CD14-positive monocyte (primary cell): Measurements from ENCODE around the gene BCORL1. TPM values are rescaled to one million over a fixed set of nuclear protein-coding genes. Genes with fewer than 3 reads are reported as not detected.

ENCODE experiments used
- DNase-seq, 3 donors: peaks; one replicate each; pipeline ENCODE4 v3.0.0-alpha.2; 2011 to 2022
- H2AFZ ChIP-seq: 2 replicates; pipeline ENCODE4 v1.6.0; 2012; ENCODE audit warnings: mild to moderate bottlenecking, low read depth, low read length, inconsistent platforms; ENCODE audit not compliant: insufficient read depth, poor library complexity, severe bottlenecking
- H3K27ac ChIP-seq, 2 donors: 1 replicate in 1 of 2; 2 replicates in 1 of 2; pipeline ENCODE4 v1.5.1; 2012 to 2013; ENCODE audit warnings: low read length in 2 of 2, control low read depth in 1 of 2, inconsistent platforms in 1 of 2, low read depth in 1 of 2, mild to moderate bottlenecking in 1 of 2
- H3K27me3 ChIP-seq, 2 donors: one replicate each; pipeline versions ENCODE4 v1.6.0 to v1.6.1; 2011 to 2013; ENCODE audit warnings: low read length in 2 of 2; ENCODE audit not compliant: control insufficient read depth in 2 of 2, insufficient read depth in 2 of 2
- H3K36me3 ChIP-seq, 2 donors: replicated peaks in 1 of 2; 1 replicate in 1 of 2; 2 replicates in 1 of 2; pipeline versions ENCODE4 v1.5.1 to v1.6.1; 2012 to 2013; ENCODE audit warnings: low read length in 2 of 2, control low read depth in 1 of 2, inconsistent platforms in 1 of 2, mild to moderate bottlenecking in 1 of 2; ENCODE audit not compliant: insufficient read depth in 2 of 2, control insufficient read depth in 1 of 2
- H3K4me1 ChIP-seq, 2 donors: 1 replicate in 1 of 2; 2 replicates in 1 of 2; pipeline versions ENCODE4 v1.5.1 to v1.6.1; 2012 to 2013; ENCODE audit warnings: low read length in 2 of 2, control low read depth in 1 of 2, inconsistent platforms in 1 of 2, mild to moderate bottlenecking in 1 of 2, moderate library complexity in 1 of 2; ENCODE audit not compliant: insufficient read depth in 2 of 2, control insufficient read depth in 1 of 2
- H3K4me2 ChIP-seq: replicated peaks from 2 replicates; pipeline ENCODE3; 2012; ENCODE audit warnings: low read length, moderate library complexity, mild to moderate bottlenecking; ENCODE audit not compliant: poor library complexity, severe bottlenecking; ENCODE audit errors: extremely low read depth
- H3K4me3 ChIP-seq, 3 experiments: fragments of 200-600 bp in 1 of 3; sonication (generic) in 1 of 3; replicated peaks in 1 of 3; 1 replicate in 2 of 3; 2 replicates in 1 of 3; pipeline ENCODE4 v1.5.1; 2011 to 2013; ENCODE audit warnings: low read length in 3 of 3, mild to moderate bottlenecking in 3 of 3, control low read depth in 2 of 3, low read depth in 2 of 3, inconsistent platforms in 1 of 3, moderate library complexity in 1 of 3
- H3K79me2 ChIP-seq: 2 replicates; pipeline ENCODE4 v1.6.0; 2012; ENCODE audit warnings: mild to moderate bottlenecking, control low read depth, inconsistent platforms, low read length, moderate library complexity; ENCODE audit not compliant: insufficient read depth
- H3K9ac ChIP-seq: 2 replicates; pipeline ENCODE4 v1.6.0; 2017; ENCODE audit warnings: low read length, mild to moderate bottlenecking; ENCODE audit not compliant: insufficient read depth, poor library complexity, severe bottlenecking
- H3K9me3 ChIP-seq, 2 donors: replicated peaks in 1 of 2; 1 replicate in 1 of 2; 2 replicates in 1 of 2; pipeline versions ENCODE4 v1.5.1 to v1.6.1; 2012 to 2013; ENCODE audit warnings: low read length in 2 of 2, control low read depth in 1 of 2; ENCODE audit not compliant: control insufficient read depth in 1 of 2, insufficient read depth in 1 of 2
- H4K20me1 ChIP-seq: 2 replicates; pipeline ENCODE4 v1.6.0; 2012; ENCODE audit warnings: mild to moderate bottlenecking, low read length, control low read depth, moderate library complexity; ENCODE audit not compliant: insufficient read depth
- H3K27ac Mint-ChIP-seq, 7 donors: one replicate each; pipeline ENCODE4 v1.8.0; 2020; ENCODE audit warnings: mild to moderate bottlenecking in 7 of 7, mixed read lengths in 7 of 7, moderate library complexity in 6 of 7, inconsistent platforms in 2 of 7
- H3K27me3 Mint-ChIP-seq, 3 donors: one replicate each; pipeline ENCODE4 v1.8.0; 2021 to 2022; ENCODE audit warnings: low read depth in 3 of 3, mild to moderate bottlenecking in 3 of 3, mixed read lengths in 3 of 3, moderate library complexity in 3 of 3, inconsistent platforms in 1 of 3
- H3K36me3 Mint-ChIP-seq, 2 donors: one replicate each; pipeline ENCODE4 v1.8.0; 2020; ENCODE audit warnings: mixed read lengths in 2 of 2, inconsistent platforms in 1 of 2, mild to moderate bottlenecking in 1 of 2
- H3K4me1 Mint-ChIP-seq: one replicate; pipeline ENCODE4 v1.8.0; 2020; ENCODE audit warnings: mild to moderate bottlenecking, mixed read lengths
- H3K4me3 Mint-ChIP-seq, 2 donors: one replicate each; pipeline ENCODE4 v1.8.0; 2020; ENCODE audit warnings: mild to moderate bottlenecking in 2 of 2, mixed read lengths in 2 of 2, moderate library complexity in 1 of 2
- H3K9me3 Mint-ChIP-seq, 7 donors: one replicate each; pipeline ENCODE4 v1.8.0; 2020 to 2022; ENCODE audit warnings: mixed read lengths in 7 of 7, mild to moderate bottlenecking in 6 of 7, moderate library complexity in 6 of 7, inconsistent platforms in 2 of 7
- WGBS: methylation state at CpG from one replicate; pipeline ENCODE4 v1.1.5; 2013; ENCODE audit warnings: missing lambda C conversion rate; ENCODE audit not compliant: insufficient coverage; 5-methylcytosine and 5-hydroxymethylcytosine counted together
- intact Hi-C, 2 donors: fragments of 100-400 bp; cut with micrococcal nuclease; formaldehyde crosslinking; loops; one replicate each; pipeline versions ENCODE4 v1.15.0 to v1.15.1; 2023
- polyA plus RNA-seq, 3 donors: library from polyadenylated mRNA; depleted of rRNA in 1 of 3; unstranded in 2 of 3; stranded (reverse) in 1 of 3; fragments of 300-500 nt in 2 of 3; fragments of >200 nt in 1 of 3; fragmentation: Illumina TruSeq in 2 of 3; gene quantifications; 1 replicate in 2 of 3; 2 replicates in 1 of 3; pipeline ENCODE4 v1.2.3, GENCODE V29; 2012 to 2021
- TF ChIP-seq, protein P1 (sequence below): fragments of 200-600 bp; IDR thresholded peaks from one replicate; pipeline ENCODE4 v1.8.0; 2022; ENCODE audit warnings: antibody characterized with exemption, mild to moderate bottlenecking

Gene BCORL1
- polyA plus RNA-seq, 3 donors = 0.69 to 2.4 (median 0.72) TPM

DNA sequence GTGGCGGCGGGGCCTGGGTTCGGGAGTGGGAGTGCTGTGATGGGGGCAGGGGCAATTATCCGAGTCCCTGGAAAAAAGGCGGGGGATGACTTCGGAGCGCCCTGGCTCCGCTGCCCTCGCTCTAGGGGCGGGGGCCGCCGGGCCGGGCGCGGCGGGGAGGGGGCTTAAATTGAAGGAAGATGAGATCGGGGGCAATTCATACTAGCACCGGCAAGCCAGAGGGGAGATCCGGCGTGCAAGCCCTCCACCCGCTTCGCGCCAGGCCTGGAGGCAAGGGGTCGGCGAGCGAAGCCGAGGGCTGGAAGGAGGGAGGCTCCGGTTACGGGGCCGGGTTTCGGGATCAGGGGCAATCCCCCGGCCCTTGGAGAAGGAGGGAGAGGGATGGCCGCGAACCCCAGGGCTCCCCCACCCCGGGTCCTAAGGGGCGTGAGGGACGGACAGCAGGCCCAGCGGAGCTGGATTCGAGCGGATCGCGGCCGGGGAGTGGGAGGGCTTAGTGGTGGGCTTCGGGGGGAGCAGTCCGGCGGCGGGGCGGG is 1.2 kb downstream of the BCORL1 start:
- intact Hi-C loops = loop anchor here in 1 of 2 donors (2.0 kb wide), 1 partner anchor 43 kb away; no protein-coding TSS in a partner anchor
- H3K27ac ChIP-seq = no peak overlapping the region

DNA sequence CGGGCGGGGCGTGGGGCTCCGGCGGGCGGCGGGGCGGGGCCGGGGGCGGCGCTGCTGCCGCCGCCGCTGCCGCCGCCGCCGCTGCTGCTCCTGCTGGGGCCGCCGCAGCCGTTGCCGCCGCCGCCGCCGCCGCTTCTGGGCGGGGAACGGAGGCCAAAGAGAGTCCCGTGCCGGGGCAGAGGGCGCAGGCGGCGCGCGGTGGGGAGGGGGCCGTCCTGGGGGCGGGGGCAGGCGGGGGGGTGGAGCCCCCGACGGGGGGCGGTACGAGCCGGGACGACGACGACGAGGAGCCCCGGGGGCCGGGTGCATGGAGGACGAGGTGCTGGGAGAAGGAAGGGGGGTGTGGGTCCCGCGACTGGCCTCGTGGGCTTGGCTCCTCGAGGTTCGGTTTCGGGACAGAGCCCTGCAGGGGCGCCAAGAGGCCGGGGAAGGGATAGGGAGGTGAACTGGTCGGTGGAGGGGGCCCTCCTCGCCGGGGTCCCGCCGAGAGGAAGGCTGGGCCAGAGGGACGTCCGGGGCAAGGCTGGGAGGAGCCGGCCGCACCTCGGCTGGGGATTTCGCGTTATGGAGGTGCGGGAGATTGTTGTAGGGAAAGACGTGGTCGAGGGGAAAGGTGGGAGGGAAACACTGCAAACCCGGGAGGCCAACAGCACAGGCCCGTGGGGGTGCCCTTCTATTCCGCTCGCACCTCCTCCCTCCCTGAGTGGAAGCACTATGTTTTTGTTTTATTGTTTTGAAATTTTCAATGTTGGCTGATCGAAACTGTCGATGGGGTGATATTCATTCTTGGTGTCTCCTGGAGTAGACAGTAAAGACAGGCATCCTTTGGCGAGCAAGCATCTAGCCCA is 1.9 kb downstream of the BCORL1 start:
- peak overlapping the region; percentile 35 to 67 (median 53) for H3K4me3 ChIP-seq
- intact Hi-C loops = no loop called here

More for the DNA sequence above, 1.2 kb downstream of the BCORL1 start:
- Histone ChIP-seq H2AFZ (no peak overlapping the region), H3K79me2 (no peaks in the 10 kb centered on the region), H3K4me3 (no peak overlapping the region), H3K9ac (no peak overlapping the region), H3K27me3 (no peaks in the 10 kb centered on the region), H3K9me3 (no peaks in the 10 kb centered on the region), H4K20me1 (peaks cover 7% of the 10 kb centered on the region), H3K4me2 (peak overlapping the region; percentile 92), H3K36me3 (no peaks in the 10 kb centered on the region), H3K4me1 (peaks cover 11 to 15% of the 10 kb centered on the region in 2 donors)
- peaks cover 27% of the 10 kb centered on the region for H3K4me1 Mint-ChIP-seq
- no peak for DNase-seq
- no peak overlapping the region for H3K27ac Mint-ChIP-seq
- H3K27me3 Mint-ChIP-seq = peaks cover 4 to 17% (median 5%) of the 10 kb centered on the region in 3 donors
- 0% methylated on average over 11 of the region's 48 CpGs for WGBS
- H3K9me3 Mint-ChIP-seq = peaks cover 0 to 16% (median 6%) of the 10 kb centered on the region in 7 donors
- TF ChIP-seq, protein P1, sequence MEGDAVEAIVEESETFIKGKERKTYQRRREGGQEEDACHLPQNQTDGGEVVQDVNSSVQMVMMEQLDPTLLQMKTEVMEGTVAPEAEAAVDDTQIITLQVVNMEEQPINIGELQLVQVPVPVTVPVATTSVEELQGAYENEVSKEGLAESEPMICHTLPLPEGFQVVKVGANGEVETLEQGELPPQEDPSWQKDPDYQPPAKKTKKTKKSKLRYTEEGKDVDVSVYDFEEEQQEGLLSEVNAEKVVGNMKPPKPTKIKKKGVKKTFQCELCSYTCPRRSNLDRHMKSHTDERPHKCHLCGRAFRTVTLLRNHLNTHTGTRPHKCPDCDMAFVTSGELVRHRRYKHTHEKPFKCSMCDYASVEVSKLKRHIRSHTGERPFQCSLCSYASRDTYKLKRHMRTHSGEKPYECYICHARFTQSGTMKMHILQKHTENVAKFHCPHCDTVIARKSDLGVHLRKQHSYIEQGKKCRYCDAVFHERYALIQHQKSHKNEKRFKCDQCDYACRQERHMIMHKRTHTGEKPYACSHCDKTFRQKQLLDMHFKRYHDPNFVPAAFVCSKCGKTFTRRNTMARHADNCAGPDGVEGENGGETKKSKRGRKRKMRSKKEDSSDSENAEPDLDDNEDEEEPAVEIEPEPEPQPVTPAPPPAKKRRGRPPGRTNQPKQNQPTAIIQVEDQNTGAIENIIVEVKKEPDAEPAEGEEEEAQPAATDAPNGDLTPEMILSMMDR = no peak
- H3K36me3 Mint-ChIP-seq = peaks cover under 1 to 3% of the 10 kb centered on the region in 2 donors
- no peak overlapping the region for H3K4me3 Mint-ChIP-seq

More for the DNA sequence above, 1.9 kb downstream of the BCORL1 start:
- Histone ChIP-seq H3K36me3 (no peaks in the 10 kb centered on the region), H3K4me1 (peaks cover 11 to 15% of the 10 kb centered on the region in 2 donors), H4K20me1 (peaks cover 7% of the 10 kb centered on the region), H3K27me3 (no peaks in the 10 kb centered on the region), H3K4me2 (peak overlapping the region; percentile 92), H3K9me3 (no peaks in the 10 kb centered on the region), H3K79me2 (peaks cover 3% of the 10 kb centered on the region), H2AFZ (no peak overlapping the region), H3K9ac (peak overlapping the region; percentile 21), H3K27ac (no peak overlapping the region)
- Mint-ChIP-seq H3K36me3 (peaks cover 2 to 3% of the 10 kb centered on the region in 2 donors), H3K27me3 (peaks cover 3 to 14% (median 5%) of the 10 kb centered on the region in 3 donors), H3K27ac (no peak overlapping the region), H3K9me3 (peaks cover 0 to 14% (median 6%) of the 10 kb centered on the region in 7 donors), H3K4me1 (peaks cover 27% of the 10 kb centered on the region), H3K4me3 (peak overlapping the region; percentile 81 to 87)
- no peak for DNase-seq
- TF ChIP-seq, protein P1 = no peak
- WGBS = 0% methylated on average over 1 of the region's 81 CpGs
